Fibroblast of villous mesenchyme (primary cell): ENCODE measurements around the gene MEIKIN. TPM values are rescaled to one million over a fixed set of nuclear protein-coding genes. Genes with fewer than 3 reads are reported as not detected.

Experiments used
- DNase-seq: peaks from one replicate; pipeline ENCODE4 v3.0.0-alpha.2; 2010; ENCODE audit warnings: low read depth
- H3K4me3 ChIP-seq: 2 replicates; pipeline ENCODE4 v1.5.1; 2011; ENCODE audit warnings: low read depth, mild to moderate bottlenecking, low read length
- total RNA-seq: library from RNA; depleted of rRNA; stranded (reverse); fragments of >200 nt; gene quantifications from 2 replicates; pipeline ENCODE4 v1.2.3, GENCODE V29; 2012
- TF ChIP-seq, protein P1 (sequence below): IDR thresholded peaks from 2 replicates; pipeline ENCODE4 v1.5.1; 2012; ENCODE audit warnings: low read depth, mild to moderate bottlenecking, low read length; ENCODE audit not compliant: insufficient read depth

Gene MEIKIN
- total RNA-seq, 1 donor, result not detected

DNA sequence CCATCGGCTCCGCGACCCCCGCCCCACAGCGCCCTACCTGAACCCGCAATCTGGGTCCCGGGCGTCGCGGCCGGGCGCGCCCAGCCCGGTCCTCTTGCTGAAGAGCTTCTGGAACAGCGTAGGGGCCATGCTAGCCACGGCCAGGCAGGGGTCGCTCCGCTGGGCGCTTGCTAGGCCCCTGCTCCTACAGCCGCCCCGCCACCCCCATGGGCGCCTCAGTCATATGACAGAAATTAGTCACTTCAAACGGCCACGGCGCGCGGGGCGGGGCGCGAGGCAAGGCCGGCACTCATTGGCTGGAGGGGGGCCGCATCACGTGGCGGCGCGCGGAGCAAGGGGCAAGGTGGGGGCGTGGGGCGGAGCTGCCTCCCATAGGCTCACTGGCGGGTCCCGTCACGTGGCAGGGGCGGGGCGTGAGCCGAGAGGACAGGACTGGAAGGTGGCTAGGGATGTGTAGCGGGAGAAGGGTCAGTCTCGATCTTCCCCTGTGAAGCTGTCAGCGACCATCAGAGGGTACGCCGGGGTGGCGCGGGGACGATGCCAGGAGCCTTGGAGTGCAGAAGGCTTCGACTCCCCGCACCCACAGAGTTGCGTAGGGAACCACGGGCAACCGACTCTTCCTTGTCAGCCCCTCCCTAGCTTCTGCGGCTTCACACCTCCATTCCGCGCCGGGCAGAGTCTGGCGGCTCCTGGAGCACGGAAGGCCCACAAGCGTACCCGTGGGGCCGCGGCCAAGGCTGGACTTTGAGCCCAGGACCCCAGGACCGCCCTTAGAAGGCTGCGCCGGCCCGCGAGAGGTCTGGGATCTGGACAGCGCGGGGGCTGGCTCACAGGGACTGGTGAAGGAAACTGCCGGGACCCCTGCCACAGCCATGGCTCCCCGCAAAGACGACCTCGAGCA, 148.4 kb downstream of the MEIKIN start, which contains the start of gene FNIP1:
FNIP1 (minus strand) TSS at position 225 of the 901 bp plus-strand sequence; CDS start at position 129, 96 bp downstream.
- TF ChIP-seq, protein P1, sequence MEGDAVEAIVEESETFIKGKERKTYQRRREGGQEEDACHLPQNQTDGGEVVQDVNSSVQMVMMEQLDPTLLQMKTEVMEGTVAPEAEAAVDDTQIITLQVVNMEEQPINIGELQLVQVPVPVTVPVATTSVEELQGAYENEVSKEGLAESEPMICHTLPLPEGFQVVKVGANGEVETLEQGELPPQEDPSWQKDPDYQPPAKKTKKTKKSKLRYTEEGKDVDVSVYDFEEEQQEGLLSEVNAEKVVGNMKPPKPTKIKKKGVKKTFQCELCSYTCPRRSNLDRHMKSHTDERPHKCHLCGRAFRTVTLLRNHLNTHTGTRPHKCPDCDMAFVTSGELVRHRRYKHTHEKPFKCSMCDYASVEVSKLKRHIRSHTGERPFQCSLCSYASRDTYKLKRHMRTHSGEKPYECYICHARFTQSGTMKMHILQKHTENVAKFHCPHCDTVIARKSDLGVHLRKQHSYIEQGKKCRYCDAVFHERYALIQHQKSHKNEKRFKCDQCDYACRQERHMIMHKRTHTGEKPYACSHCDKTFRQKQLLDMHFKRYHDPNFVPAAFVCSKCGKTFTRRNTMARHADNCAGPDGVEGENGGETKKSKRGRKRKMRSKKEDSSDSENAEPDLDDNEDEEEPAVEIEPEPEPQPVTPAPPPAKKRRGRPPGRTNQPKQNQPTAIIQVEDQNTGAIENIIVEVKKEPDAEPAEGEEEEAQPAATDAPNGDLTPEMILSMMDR, result no peak
- peak within 1 kb of the TSS; percentile 86 for H3K4me3 ChIP-seq

DNA sequence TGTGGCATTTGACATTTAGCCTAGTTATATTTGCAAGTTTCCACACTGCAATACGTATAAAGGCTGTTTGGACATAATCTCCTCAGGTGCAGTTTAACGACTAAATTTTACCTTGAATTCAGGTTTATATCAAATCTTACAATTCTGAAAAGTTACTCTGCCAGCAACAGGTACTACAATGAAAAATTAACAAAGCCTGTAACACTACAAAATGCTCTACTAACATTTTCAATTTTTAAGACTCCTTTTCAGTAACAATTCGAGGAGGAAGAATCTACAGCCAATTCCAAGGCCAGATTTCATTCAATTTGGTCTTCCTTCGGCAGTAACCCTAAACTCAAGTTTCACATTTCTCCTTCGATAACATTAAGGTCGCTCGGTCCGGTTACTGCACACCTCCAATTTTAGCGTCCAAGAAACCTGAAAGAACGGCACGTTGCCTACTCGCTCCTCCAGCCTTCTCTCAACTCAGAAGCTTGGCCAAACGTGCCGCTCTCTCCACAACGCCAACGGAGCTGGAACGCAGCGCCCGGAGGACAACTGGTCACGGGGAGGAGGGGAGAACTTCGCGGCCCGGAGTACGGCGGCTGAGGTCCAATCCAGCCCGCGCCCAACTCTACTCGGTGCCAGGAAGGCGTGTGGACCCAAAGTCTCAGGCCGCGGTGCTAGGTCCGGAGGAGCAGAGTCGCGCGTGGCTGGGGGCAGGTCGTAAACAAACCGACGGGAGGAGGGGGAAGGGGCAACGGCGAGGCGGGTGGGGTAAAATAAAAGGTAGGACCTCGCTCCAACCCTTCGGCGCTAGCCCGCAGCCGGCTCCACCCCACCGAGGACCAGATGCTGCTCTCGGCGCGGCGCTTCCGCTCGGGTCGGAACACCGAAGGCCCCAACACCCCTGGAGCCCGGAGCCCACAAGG, 149.3 kb downstream of the MEIKIN start:
- peak; percentile 63 for DNase-seq
- TF ChIP-seq, protein P1, result no peak
- H3K4me3 ChIP-seq, result peak overlapping the region; percentile 86

More for the DNA sequence above, 148.4 kb downstream of the MEIKIN start, which contains the start of gene FNIP1:
- DNase-seq, result peak; percentile 98

DNA sequence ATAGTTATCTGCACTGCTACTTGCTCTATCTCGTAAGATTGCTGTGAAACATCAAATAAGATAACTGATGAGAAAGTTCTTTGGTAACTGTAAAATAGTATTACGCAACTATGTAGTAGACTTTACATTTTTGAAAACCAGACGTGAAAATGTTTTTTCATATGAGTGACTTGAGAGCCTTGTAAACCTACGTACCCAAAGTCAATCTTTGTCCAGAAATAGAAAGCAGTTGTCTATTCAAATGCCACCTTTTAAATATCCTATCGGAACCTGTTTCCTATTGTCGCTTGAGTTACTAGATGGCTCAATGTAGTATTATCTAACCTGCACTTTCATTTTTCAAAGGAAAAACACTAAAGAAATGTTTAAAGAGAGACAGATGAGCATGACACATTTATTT, 150.2 kb downstream of the MEIKIN start:
- TF ChIP-seq, protein P1, result no peak
- peak; percentile 69 for DNase-seq

DNA sequence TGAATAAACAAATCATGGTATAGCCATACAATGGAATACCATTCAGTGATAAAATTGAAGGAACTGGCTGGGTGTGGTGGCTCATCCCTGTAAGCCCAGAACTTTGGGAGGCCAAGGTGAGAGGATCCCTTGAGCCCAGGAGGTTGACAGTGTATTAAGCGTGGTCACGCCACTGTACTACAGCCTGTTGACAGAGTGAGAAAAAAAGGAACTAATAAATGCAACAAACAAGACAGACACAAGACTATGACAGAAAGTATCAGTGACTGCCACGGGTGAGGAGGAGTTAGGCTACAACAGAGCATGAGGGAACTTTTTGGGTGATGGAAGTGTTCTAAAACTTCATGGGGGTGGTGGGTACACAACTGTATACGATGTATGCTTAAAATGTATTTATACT, 150.9 kb downstream of the MEIKIN start:
- H3K4me3 ChIP-seq, result peak overlapping the region; percentile 86
- no peak for DNase-seq

More for the DNA sequence above, 150.2 kb downstream of the MEIKIN start:
- peak overlapping the region; percentile 86 for H3K4me3 ChIP-seq

DNA sequence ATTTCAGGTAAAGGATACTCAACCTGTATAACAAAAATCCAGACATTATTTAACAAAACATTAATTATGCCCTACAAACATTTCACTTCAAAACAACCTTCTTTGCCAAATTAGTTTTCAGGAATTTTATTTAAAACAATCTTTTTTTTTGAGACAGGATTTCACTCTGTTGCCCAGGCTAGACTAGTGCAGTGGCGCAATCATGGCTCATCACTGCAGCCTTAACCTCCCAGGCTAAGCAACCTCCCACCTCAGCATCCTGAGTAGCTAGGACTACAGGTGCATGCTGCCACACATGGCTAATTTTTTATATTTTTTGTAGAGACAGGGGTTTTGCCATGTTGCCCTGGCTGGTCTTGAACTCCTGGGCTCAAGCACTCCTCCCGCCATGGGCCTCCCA, 152.6 kb downstream of the MEIKIN start:
- DNase-seq, result peak; percentile 13
- TF ChIP-seq, protein P1, result no peak
- H3K4me3 ChIP-seq, result no peak overlapping the region

More for the DNA sequence above, 150.9 kb downstream of the MEIKIN start:
- TF ChIP-seq, protein P1, result no peak

DNA sequence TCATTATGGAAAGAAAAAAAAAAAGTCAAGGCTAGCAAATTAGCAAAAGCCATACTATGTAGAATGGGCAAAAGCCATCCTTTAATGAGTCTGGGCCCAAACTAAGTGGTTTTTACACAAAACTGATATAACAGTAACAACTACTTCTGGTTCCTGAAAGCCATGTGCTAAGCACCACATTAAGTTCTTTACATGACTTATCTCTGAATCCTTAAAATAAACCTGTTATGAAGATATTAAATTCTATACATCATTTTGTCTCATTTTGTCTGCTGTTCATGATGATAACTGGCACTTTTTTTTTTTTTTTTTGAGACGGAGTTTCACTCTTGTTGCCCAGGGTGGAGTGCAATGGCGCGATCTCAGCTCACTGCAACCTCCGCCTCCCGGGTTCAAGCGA, 153.6 kb downstream of the MEIKIN start:
- TF ChIP-seq, protein P1, result no peak
- no peak for DNase-seq
- no peak overlapping the region for H3K4me3 ChIP-seq
